Gastroesophageal sphincter (tissue), 3 donors: ENCODE results near the gene DNMT1.

ENCODE experiments used
- EP300 ChIP-seq: sonication (generic); formaldehyde crosslinking; IDR thresholded peaks from one replicate; pipeline ENCODE4 v1.6.1; 2017; ENCODE audit warnings: antibody characterized with exemption, mild to moderate bottlenecking
- POLR2A ChIP-seq, 2 donors: fragments of 450-650 bp; IDR thresholded peaks; one replicate each; pipeline ENCODE4 v1.6.1; 2017; ENCODE audit warnings: antibody characterized with exemption in 2 of 2, mild to moderate bottlenecking in 2 of 2, moderate library complexity in 1 of 2
- POLR2AphosphoS5 ChIP-seq: sonication (generic); formaldehyde crosslinking; IDR thresholded peaks from one replicate; pipeline ENCODE4 v1.6.1; 2017; ENCODE audit warnings: antibody characterized with exemption
- TF ChIP-seq, protein P1 (sequence below), 4 experiments: fragments of 200-600 bp in 2 of 4; fragments of 450-650 bp in 2 of 4; sonication (generic) in 1 of 4; IDR thresholded peaks; one replicate each; pipeline ENCODE4 v1.5.1; 2017 to 2019; ENCODE audit warnings: antibody characterized with exemption in 4 of 4, mild to moderate bottlenecking in 2 of 4, moderate library complexity in 2 of 4

- TF ChIP-seq, protein P1, sequence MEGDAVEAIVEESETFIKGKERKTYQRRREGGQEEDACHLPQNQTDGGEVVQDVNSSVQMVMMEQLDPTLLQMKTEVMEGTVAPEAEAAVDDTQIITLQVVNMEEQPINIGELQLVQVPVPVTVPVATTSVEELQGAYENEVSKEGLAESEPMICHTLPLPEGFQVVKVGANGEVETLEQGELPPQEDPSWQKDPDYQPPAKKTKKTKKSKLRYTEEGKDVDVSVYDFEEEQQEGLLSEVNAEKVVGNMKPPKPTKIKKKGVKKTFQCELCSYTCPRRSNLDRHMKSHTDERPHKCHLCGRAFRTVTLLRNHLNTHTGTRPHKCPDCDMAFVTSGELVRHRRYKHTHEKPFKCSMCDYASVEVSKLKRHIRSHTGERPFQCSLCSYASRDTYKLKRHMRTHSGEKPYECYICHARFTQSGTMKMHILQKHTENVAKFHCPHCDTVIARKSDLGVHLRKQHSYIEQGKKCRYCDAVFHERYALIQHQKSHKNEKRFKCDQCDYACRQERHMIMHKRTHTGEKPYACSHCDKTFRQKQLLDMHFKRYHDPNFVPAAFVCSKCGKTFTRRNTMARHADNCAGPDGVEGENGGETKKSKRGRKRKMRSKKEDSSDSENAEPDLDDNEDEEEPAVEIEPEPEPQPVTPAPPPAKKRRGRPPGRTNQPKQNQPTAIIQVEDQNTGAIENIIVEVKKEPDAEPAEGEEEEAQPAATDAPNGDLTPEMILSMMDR (IDR thresholded peaks at IDR 0.05), result no peak
- TF ChIP-seq POLR2A (IDR thresholded peaks at IDR 0.05) (no peak), EP300 (no peak), POLR2AphosphoS5 (peak; percentile 21)
Measured at GRCh38 chr19:10113592-10113963, 81.2 kb downstream of the DNMT1 start.
